ENCODE measurements around the gene CCL5.

CCL5 gene

GRCh38 chr17:35865412-35866340 lies 14.5 kb downstream of the CCL5 start:
- DNase-seq = no peak

GRCh38 chr17:35864853-35865252 lies 15.3 kb downstream of the CCL5 start:
- DNase-seq = no peak

- DNase-seq = no peak
These were observed 23.6 kb downstream of the CCL5 start for GRCh38 chr17:35856603-35857002.

- DNase-seq = no peak
These were observed 24.2 kb downstream of the CCL5 start for GRCh38 chr17:35855965-35856364.

GRCh38 chr17:35849469-35850348 lies 30.5 kb downstream of the CCL5 start:
- DNase-seq = peak; percentile 18

GRCh38 chr17:35847633-35848373 lies 32.4 kb downstream of the CCL5 start:
- DNase-seq = no peak

GRCh38 chr17:35847006-35847405 lies 33.2 kb downstream of the CCL5 start:
- DNase-seq = no peak

- DNase-seq = no peak
These were observed 33.9 kb downstream of the CCL5 start for GRCh38 chr17:35846055-35846809.

- no peak for DNase-seq
These were observed 35.6 kb downstream of the CCL5 start for GRCh38 chr17:35844547-35844946.

- DNase-seq = no peak
These were observed 36.5 kb downstream of the CCL5 start for GRCh38 chr17:35843698-35844097.

GRCh38 chr17:35842239-35842638 lies 37.9 kb downstream of the CCL5 start:
- DNase-seq = no peak

- DNase-seq = no peak
These were observed 38.7 kb downstream of the CCL5 start for GRCh38 chr17:35841505-35841904.

- DNase-seq = no peak
These were observed 39.1 kb downstream of the CCL5 start for GRCh38 chr17:35841101-35841500.

GRCh38 chr17:35825206-35825605 lies 55.0 kb downstream of the CCL5 start:
- no peak for DNase-seq
